Ovary (tissue), 3 donors: ENCODE data around the gene TFAP2B.

ENCODE experiments used
- EP300 ChIP-seq: sonication (generic); formaldehyde crosslinking; IDR thresholded peaks from one replicate; pipeline ENCODE4 v1.6.1; 2017; ENCODE audit warnings: antibody characterized with exemption
- POLR2A ChIP-seq: fragments of 450-650 bp; IDR thresholded peaks from one replicate; pipeline ENCODE4 v1.6.1; 2017; ENCODE audit warnings: antibody characterized with exemption, mild to moderate bottlenecking, moderate library complexity
- TF ChIP-seq, protein P1 (sequence below), 3 donors: fragments of 450-650 bp in 2 of 3; fragments of 200-600 bp in 1 of 3; IDR thresholded peaks; one replicate each; pipeline versions ENCODE4 v1.5.1 to v1.8.0; 2016 to 2022; ENCODE audit warnings: antibody characterized with exemption in 3 of 3, mild to moderate bottlenecking in 1 of 3
- donor health status: DM: no; HTN: no; CAD: no.

DNA sequence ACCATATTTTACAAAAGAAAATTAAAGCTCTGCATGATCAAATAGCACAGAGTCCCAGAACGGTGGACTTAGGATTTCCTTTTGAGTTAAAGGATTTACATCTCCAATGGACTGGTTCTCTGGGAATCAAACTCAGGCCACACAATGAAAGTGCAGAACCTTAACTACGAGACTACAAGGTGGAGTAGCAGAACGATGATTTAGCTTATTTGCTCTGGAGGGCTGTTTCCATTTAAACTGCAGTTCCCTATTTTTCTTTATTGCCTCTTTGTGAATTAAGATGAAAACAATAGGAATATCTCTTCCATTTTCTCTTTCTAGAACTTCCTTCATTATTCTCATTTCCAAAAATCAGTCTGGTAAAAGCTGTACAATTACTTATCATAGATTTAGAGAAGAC is 65.7 kb downstream of the TFAP2B start:
- TF ChIP-seq, protein P1, sequence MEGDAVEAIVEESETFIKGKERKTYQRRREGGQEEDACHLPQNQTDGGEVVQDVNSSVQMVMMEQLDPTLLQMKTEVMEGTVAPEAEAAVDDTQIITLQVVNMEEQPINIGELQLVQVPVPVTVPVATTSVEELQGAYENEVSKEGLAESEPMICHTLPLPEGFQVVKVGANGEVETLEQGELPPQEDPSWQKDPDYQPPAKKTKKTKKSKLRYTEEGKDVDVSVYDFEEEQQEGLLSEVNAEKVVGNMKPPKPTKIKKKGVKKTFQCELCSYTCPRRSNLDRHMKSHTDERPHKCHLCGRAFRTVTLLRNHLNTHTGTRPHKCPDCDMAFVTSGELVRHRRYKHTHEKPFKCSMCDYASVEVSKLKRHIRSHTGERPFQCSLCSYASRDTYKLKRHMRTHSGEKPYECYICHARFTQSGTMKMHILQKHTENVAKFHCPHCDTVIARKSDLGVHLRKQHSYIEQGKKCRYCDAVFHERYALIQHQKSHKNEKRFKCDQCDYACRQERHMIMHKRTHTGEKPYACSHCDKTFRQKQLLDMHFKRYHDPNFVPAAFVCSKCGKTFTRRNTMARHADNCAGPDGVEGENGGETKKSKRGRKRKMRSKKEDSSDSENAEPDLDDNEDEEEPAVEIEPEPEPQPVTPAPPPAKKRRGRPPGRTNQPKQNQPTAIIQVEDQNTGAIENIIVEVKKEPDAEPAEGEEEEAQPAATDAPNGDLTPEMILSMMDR (IDR thresholded peaks at IDR 0.05): no peak
- no peak for TF ChIP-seq EP300
- TF ChIP-seq POLR2A: no peak
